OCI-LY3 (cell line): ENCODE data around the gene IRS2.

Experiments
- CTCF ChIP-seq: fragments of 200-600, 300-600 bp; sonication (generic); IDR thresholded peaks from 2 replicates; pipeline ENCODE4 v1.5.1; 2014; ENCODE audit warnings: antibody characterized with exemption, low read length, low read depth
- EZH2phosphoT487 ChIP-seq: fragments of 200-600 bp; shearing (Covaris generic); IDR thresholded peaks from 2 replicates; pipeline ENCODE4 v1.6.1; 2018; ENCODE audit warnings: antibody characterized with exemption, mixed run types, low read depth

- TF ChIP-seq EZH2phosphoT487 (no peak), CTCF (no peak)
These were observed 48.8 kb downstream of the IRS2 start for GRCh38 chr13:109737606-109738005.
